Activated T-cell treated with anti-CD3 and anti-CD28 coated beads, Interleukin-2, amount 50 U/mL, for 24 hours (primary cell): Measurements from ENCODE around the gene KLF12.

Experiments used
- DNase-seq: peaks from one replicate; pipeline ENCODE4 v3.0.0-alpha.2; 2020
- H3K27ac Mint-ChIP-seq: 2 replicates; pipeline ENCODE4 v1.8.0; 2020; ENCODE audit warnings: mild to moderate bottlenecking, mixed read lengths
- H3K27me3 Mint-ChIP-seq: 2 replicates; pipeline ENCODE4 v1.8.0; 2020; ENCODE audit warnings: mixed read lengths
- H3K36me3 Mint-ChIP-seq: 2 replicates; pipeline ENCODE4 v1.8.0; 2020; ENCODE audit warnings: low read depth, mixed read lengths
- H3K4me1 Mint-ChIP-seq: 2 replicates; pipeline ENCODE4 v1.8.0; 2020; ENCODE audit warnings: low read depth, mixed read lengths
- H3K4me3 Mint-ChIP-seq: 2 replicates; pipeline ENCODE4 v1.8.0; 2020; ENCODE audit warnings: mild to moderate bottlenecking, moderate library complexity, mixed read lengths
- H3K9me3 Mint-ChIP-seq: 2 replicates; pipeline ENCODE4 v1.8.0; 2020; ENCODE audit warnings: mixed read lengths

KLF12 gene

GRCh38 chr13:74148352-74148751 lies 14.1 kb upstream of the KLF12 start:
- no peak for DNase-seq
- Mint-ChIP-seq H3K4me3 (no peak overlapping the region), H3K27me3 (no peaks in the 10 kb centered on the region), H3K4me1 (peaks cover 2% of the 10 kb centered on the region), H3K9me3 (no peaks in the 10 kb centered on the region), H3K36me3 (no peaks in the 10 kb centered on the region), H3K27ac (no peak overlapping the region)

DNA sequence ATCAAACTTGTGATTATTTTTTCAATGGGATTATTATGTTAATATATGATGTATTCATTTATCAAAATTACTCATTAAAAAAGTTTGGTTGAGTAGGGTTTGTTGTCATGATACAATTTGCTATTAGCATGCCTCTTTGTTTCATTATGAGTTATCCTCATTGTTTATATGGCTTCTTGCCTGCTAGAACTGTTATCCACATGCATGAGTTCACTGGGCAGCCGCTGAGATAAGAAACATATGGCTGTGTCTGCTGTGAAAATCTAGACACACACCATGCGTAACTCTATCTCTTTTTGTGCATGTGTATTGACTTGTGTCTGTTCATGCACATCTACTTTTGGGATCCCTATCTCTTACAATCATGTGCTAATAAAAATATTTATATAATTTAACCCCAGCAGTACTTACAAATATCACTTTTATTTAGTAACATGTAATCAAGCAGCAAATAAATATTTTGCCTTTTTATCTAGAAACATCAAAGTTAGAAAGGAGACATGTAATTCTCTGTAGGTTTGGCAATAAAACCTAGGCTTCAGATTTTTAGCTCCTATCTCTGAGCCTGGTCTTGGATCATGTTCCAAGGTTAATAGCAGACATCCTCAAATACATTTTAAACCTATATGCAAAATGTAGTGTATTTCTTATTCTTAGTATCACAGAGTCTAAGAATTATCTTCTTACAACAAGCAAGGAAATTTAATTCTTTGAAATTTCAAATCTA lies 11.2 kb upstream of the KLF12 start:
- Mint-ChIP-seq H3K4me1 (peaks cover 2% of the 10 kb centered on the region), H3K9me3 (no peaks in the 10 kb centered on the region), H3K4me3 (no peak overlapping the region), H3K27ac (no peak overlapping the region), H3K36me3 (no peaks in the 10 kb centered on the region), H3K27me3 (no peaks in the 10 kb centered on the region)
- DNase-seq, result no peak

- no peak overlapping the region for H3K4me3 Mint-ChIP-seq
- H3K27me3 Mint-ChIP-seq, result no peaks in the 10 kb centered on the region
Observed at GRCh38 chr13:74144269-74144668, 10.1 kb upstream of the KLF12 start.

DNA sequence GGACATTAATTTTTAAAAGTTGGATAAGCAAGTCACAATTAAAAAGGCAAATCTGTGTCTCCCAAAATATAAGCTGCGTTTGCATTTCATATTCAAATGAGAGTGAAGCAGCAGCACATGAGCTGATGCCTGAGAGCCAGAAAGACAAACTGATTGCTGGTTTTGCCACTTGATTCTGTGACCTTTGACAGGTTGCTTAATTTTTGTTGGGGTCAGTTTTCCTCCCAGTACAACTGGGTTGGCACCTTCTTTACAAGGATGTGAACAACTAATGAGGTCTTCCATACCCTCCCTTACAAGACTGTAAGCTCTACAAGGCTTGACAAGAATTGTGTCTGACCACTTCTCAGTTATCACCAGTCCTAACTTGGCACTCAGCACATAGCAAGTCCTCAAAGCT lies 8.1 kb upstream of the KLF12 start:
- Mint-ChIP-seq H3K27ac (no peak overlapping the region), H3K9me3 (no peaks in the 10 kb centered on the region), H3K4me3 (no peak overlapping the region), H3K27me3 (no peaks in the 10 kb centered on the region), H3K36me3 (no peaks in the 10 kb centered on the region), H3K4me1 (peaks cover 4% of the 10 kb centered on the region)
- DNase-seq, result no peak

More at GRCh38 chr13:74144269-74144668, 10.1 kb upstream of the KLF12 start:
- Mint-ChIP-seq H3K36me3 (no peaks in the 10 kb centered on the region), H3K4me1 (peaks cover 2% of the 10 kb centered on the region), H3K9me3 (no peaks in the 10 kb centered on the region), H3K27ac (no peak overlapping the region)
- DNase-seq, result no peak

GRCh38 chr13:74138241-74138640 lies 4.0 kb upstream of the KLF12 start:
- Mint-ChIP-seq H3K4me3 (no peak overlapping the region), H3K36me3 (peaks cover 7% of the 10 kb centered on the region), H3K27me3 (no peaks in the 10 kb centered on the region), H3K9me3 (no peaks in the 10 kb centered on the region), H3K27ac (no peak overlapping the region), H3K4me1 (peaks cover 4% of the 10 kb centered on the region)
- no peak for DNase-seq

GRCh38 chr13:74136084-74136658 lies 2.0 kb upstream of the KLF12 start:
- peaks cover 17% of the 10 kb centered on the region for H3K4me1 Mint-ChIP-seq
- no peak for DNase-seq
- no peak overlapping the region for H3K27ac Mint-ChIP-seq
- H3K9me3 Mint-ChIP-seq, result no peaks in the 10 kb centered on the region
- peaks cover 15% of the 10 kb centered on the region for H3K36me3 Mint-ChIP-seq
- no peak overlapping the region for H3K4me3 Mint-ChIP-seq
- H3K27me3 Mint-ChIP-seq, result no peaks in the 10 kb centered on the region

- H3K27me3 Mint-ChIP-seq, result no peaks in the 10 kb centered on the region
- H3K4me3 Mint-ChIP-seq, result no peak overlapping the region
- H3K27ac Mint-ChIP-seq, result peak overlapping the region; percentile 88
- H3K36me3 Mint-ChIP-seq, result peaks cover 15% of the 10 kb centered on the region
- H3K9me3 Mint-ChIP-seq, result no peaks in the 10 kb centered on the region
- H3K4me1 Mint-ChIP-seq, result peaks cover 24% of the 10 kb centered on the region
- DNase-seq, result peak; percentile 82
Observed at GRCh38 chr13:74135326-74136083, 1.3 kb upstream of the KLF12 start.

- DNase-seq, result peak; percentile 84
- Mint-ChIP-seq H3K4me3 (no peak overlapping the region), H3K27me3 (no peaks in the 10 kb centered on the region), H3K9me3 (no peaks in the 10 kb centered on the region), H3K27ac (peak overlapping the region; percentile 88), H3K4me1 (peaks cover 30% of the 10 kb centered on the region), H3K36me3 (peaks cover 15% of the 10 kb centered on the region)
Observed at GRCh38 chr13:74134777-74135325, 647 bp upstream of the KLF12 start.

- H3K27me3 Mint-ChIP-seq, result no peaks in the 10 kb centered on the region
- peak overlapping the region; percentile 100 for H3K27ac Mint-ChIP-seq
- H3K4me1 Mint-ChIP-seq, result peaks cover 39% of the 10 kb centered on the region
- H3K9me3 Mint-ChIP-seq, result no peaks in the 10 kb centered on the region
- H3K4me3 Mint-ChIP-seq, result peak overlapping the region; percentile 99
- peak; percentile 86 for DNase-seq
- peaks cover 15% of the 10 kb centered on the region for H3K36me3 Mint-ChIP-seq
Observed at GRCh38 chr13:74133657-74134201, 475 bp downstream of the KLF12 start.

DNA sequence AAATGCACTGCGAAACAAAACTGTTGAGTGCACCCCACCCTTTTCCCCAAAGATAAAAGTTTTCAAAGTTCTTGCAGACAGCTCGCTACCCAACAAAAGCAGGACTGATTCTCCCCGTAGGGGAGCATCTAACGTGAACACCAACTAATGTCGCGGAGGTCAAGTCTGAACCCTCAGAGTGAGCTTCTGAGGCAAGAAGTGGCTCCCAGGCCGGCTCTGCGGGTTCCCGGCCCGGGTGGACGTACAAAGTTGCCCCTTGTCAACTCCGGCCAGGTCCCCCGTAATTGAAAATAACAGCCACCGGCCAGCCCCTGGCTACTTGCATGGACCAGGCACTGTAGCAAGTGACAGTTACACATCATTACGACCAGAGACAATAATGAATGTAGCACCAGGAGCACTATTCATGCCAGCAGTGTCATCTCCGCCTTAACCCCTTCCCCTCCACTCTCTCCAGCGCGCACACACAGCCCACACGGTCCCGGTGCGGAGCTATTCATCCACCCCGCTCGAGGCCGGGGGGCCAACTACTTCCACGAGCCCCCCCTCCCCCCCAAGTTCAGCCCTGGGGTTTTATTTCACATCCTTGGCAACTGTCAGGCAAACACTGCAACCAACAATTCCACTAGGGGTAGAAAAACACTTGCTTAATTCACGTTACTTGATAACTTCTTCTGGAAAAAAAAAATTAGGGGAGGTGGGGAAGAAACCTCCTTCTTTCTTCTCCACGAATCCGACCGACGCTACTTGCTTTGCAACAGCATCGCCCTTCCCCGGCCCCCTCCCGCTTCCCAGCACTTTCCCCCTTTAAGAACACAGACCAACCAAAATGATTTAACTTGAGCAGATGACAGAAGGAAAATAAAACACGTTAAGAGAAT lies 1.2 kb downstream of the KLF12 start:
- H3K4me3 Mint-ChIP-seq, result peak overlapping the region; percentile 99
- no peaks in the 10 kb centered on the region for H3K27me3 Mint-ChIP-seq
- H3K36me3 Mint-ChIP-seq, result peaks cover 15% of the 10 kb centered on the region
- H3K4me1 Mint-ChIP-seq, result peaks cover 44% of the 10 kb centered on the region
- peak; percentile 70 for DNase-seq
- no peaks in the 10 kb centered on the region for H3K9me3 Mint-ChIP-seq
- H3K27ac Mint-ChIP-seq, result peak overlapping the region; percentile 100

DNA sequence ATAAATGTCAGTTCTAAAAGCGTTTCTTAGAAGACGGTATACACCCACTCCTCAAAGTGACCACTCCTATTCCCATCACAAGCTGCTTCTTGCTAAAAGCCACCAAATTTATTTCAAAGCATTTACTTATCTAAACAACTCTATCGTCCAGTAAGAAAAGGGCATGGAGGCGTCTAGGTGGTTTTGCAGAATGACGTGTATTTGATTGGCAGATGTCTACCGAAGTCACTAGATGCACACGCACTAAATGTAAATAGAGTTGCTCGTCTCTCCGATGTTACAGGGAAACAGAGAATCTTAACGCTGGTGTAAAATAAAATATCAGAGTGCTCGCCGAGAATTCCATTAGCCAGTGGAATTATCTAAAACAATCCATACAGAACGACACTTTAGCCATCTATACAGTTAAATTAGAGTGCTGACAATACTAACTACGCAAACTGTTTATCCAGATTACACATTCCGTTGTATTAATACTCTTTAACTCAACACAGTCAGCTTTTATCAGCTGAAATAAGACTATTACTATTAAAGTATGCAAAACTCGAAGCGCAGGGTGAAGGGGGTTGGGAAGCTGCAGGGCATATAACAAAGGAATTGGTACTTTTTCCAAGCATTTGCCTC lies 1.9 kb downstream of the KLF12 start:
- no peaks in the 10 kb centered on the region for H3K27me3 Mint-ChIP-seq
- peak overlapping the region; percentile 100 for H3K27ac Mint-ChIP-seq
- no peak for DNase-seq
- no peaks in the 10 kb centered on the region for H3K9me3 Mint-ChIP-seq
- H3K4me1 Mint-ChIP-seq, result peaks cover 49% of the 10 kb centered on the region
- peak overlapping the region; percentile 99 for H3K4me3 Mint-ChIP-seq
- H3K36me3 Mint-ChIP-seq, result peaks cover 15% of the 10 kb centered on the region

DNA sequence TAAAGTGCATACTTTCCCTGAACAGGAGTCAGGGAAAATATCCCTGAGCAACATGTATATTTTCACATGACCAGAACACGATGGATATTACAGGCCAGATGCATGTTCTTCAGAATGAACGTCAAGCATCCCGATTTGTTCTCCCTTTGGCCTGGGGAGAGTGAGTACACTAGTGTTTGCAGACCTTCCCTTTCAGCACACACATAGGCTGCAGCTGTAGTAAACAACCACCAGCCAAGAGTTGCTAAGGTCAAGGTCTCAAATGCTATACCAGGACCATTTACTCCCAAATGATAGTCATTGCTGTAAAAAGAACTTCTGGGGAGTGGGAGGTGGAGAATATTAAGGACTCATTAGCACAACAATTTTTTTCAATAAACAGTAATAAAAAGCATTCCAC lies 3.0 kb downstream of the KLF12 start:
- no peak for DNase-seq
- Mint-ChIP-seq H3K27me3 (no peaks in the 10 kb centered on the region), H3K9me3 (no peaks in the 10 kb centered on the region), H3K4me3 (peak overlapping the region; percentile 99), H3K36me3 (peaks cover 15% of the 10 kb centered on the region), H3K4me1 (peaks cover 59% of the 10 kb centered on the region), H3K27ac (peak overlapping the region; percentile 87)

GRCh38 chr13:74129500-74130191 lies 4.6 kb downstream of the KLF12 start:
- DNase-seq, result peak; percentile 41
- Mint-ChIP-seq H3K27ac (peak overlapping the region; percentile 87), H3K9me3 (no peaks in the 10 kb centered on the region), H3K4me1 (peaks cover 71% of the 10 kb centered on the region), H3K4me3 (peak overlapping the region; percentile 99), H3K27me3 (no peaks in the 10 kb centered on the region), H3K36me3 (peaks cover 18% of the 10 kb centered on the region)
